A549 (cell line): ENCODE results near the gene BFSP2. TPM values are rescaled to one million over a fixed set of nuclear protein-coding genes. Genes with fewer than 3 reads are reported as not detected.
A peak's percentile ranks its signal among the peaks of the same experiment; 100 is the strongest.

Experiments used
- ATAC-seq, 2 experiments: fragments of 200-7000 bp in 1 of 2; fragments of >200 bp in 1 of 2; cut with Nextera tagmentation in 1 of 2; cut with Tn5 transposase in 1 of 2; 3 replicates each; pipeline versions ENCODE4 v1.8.0 to v1.9.1; 2018 to 2020; ENCODE audit warnings: mild to moderate bottlenecking in 1 of 2, moderate library complexity in 1 of 2
- CTCF ChIA-PET: fragments of 300-600 bp; sonication (Branson Sonifier 250); formaldehyde crosslinking; extraction: SDS; loops from one replicate; lab custom pipeline; 2021; ENCODE audit warnings: antibody characterized with exemption, inconsistent platforms; lab: Yijun Ruan, JAX
- POLR2A ChIA-PET: fragments of 350-600 bp; formaldehyde crosslinking; extraction: SDS; loops from one replicate; lab custom pipeline; 2021; ENCODE audit warnings: antibody characterized with exemption, inconsistent platforms; lab: Yijun Ruan, JAX
- DNase-seq, 2 experiments: peaks; one replicate each; pipeline versions ENCODE4 v3.0.0 to v3.0.0-alpha.2; 2011 to 2016; ENCODE audit warnings: low read depth in 1 of 2, low spot score in 1 of 2
- FAIRE-seq: peaks from 2 replicates; lab custom pipeline; 2011; peaks lifted over from hg19 to GRCh38; lab: Jason Lieb, UNC
- H3K27ac ChIP-seq, 2 experiments: fragments of >200 bp; sonication (Bioruptor Twin); formaldehyde crosslinking; 3 replicates each; pipeline ENCODE4 v1.5.1; 2016 to 2017
- H3K4me1 ChIP-seq: fragments of >200 bp; sonication (Bioruptor Twin); formaldehyde crosslinking; 3 replicates; pipeline ENCODE4 v1.6.1; 2016
- H3K4me2 ChIP-seq: fragments of >200 bp; sonication (Bioruptor Twin); formaldehyde crosslinking; 3 replicates; pipeline ENCODE4 v1.6.1; 2016
- H3K4me3 ChIP-seq: fragments of >200 bp; sonication (Bioruptor Twin); formaldehyde crosslinking; 3 replicates; pipeline ENCODE4 v1.5.1; 2016
- H3K9me3 ChIP-seq: fragments of >200 bp; sonication (Bioruptor Twin); formaldehyde crosslinking; 3 replicates; pipeline ENCODE4 v1.6.1; 2016
- ATOH8 ChIP-seq: fragments of 250-450 bp; sonication (Bioruptor Pico); IDR thresholded peaks from 2 replicates; pipeline ENCODE4 v1.5.0; 2020; ENCODE audit warnings: low read depth, mild to moderate bottlenecking, moderate library complexity
- CBX2 ChIP-seq: fragments of 200-600 bp; sonication (generic); IDR thresholded peaks from 2 replicates; pipeline ENCODE4 v1.6.1; 2016; ENCODE audit warnings: low read depth, mild to moderate bottlenecking, borderline replicate concordance
- CHD2 ChIP-seq: fragments of 150-350 bp; IDR thresholded peaks from 2 replicates; pipeline ENCODE4 v1.6.1; 2014; ENCODE audit warnings: low read length; ENCODE audit not compliant: partially characterized antibody
- CTCF ChIP-seq: fragments of >200 bp; sonication (Bioruptor Twin); formaldehyde crosslinking; IDR thresholded peaks from 3 replicates; pipeline ENCODE4 v1.5.1; 2016
- EHMT2 ChIP-seq: fragments of 200-600 bp; sonication (generic); IDR thresholded peaks from 2 replicates; pipeline ENCODE4 v1.6.1; 2016; ENCODE audit warnings: antibody characterized with exemption, low read depth, mild to moderate bottlenecking, moderate library complexity
- EP300 ChIP-seq, 2 experiments: fragments of >200 bp; sonication (Bioruptor Twin); formaldehyde crosslinking; IDR thresholded peaks; 2 replicates in 1 of 2; 3 replicates in 1 of 2; pipeline ENCODE4 v1.6.1; 2016 to 2017
- FOSB ChIP-seq: fragments of 250-450 bp; sonication (Bioruptor Pico); IDR thresholded peaks from 2 replicates; pipeline ENCODE4 v1.5.0; 2020; ENCODE audit warnings: mild to moderate bottlenecking, moderate library complexity
- HOXA7 ChIP-seq: fragments of 250-450 bp; sonication (Bioruptor Pico); IDR thresholded peaks from 2 replicates; pipeline ENCODE4 v1.5.0; 2020; ENCODE audit warnings: mild to moderate bottlenecking, moderate library complexity
- HOXB5 ChIP-seq: fragments of 250-450 bp; sonication (Bioruptor Pico); IDR thresholded peaks from 2 replicates; pipeline ENCODE4 v1.5.0; 2020; ENCODE audit warnings: mild to moderate bottlenecking, moderate library complexity
- JUN ChIP-seq, 2 experiments: fragments of >200 bp; sonication (Bioruptor Twin); formaldehyde crosslinking; IDR thresholded peaks; 2 replicates in 1 of 2; 3 replicates in 1 of 2; pipeline ENCODE4 v1.6.1; 2016 to 2017
- PHF8 ChIP-seq: fragments of 200-600 bp; sonication (generic); IDR thresholded peaks from 2 replicates; pipeline ENCODE4 v1.6.1; 2016; ENCODE audit warnings: low read depth, mild to moderate bottlenecking, antibody characterized with exemption, moderate library complexity, borderline replicate concordance
- RAD21 ChIP-seq, 2 experiments: fragments of >200 bp in 1 of 2; sonication (Bioruptor Twin) in 1 of 2; formaldehyde crosslinking in 1 of 2; IDR thresholded peaks in 1 of 2; conservative IDR thresholded peaks in 1 of 2; 2 replicates in 1 of 2; 3 replicates in 1 of 2; pipeline ENCODE4 v1.6.1; 2012 to 2018; ENCODE audit warnings: inconsistent platforms in 1 of 2
- REST ChIP-seq: fragments of 200-600 bp; sonication (generic); IDR thresholded peaks from 2 replicates; pipeline ENCODE4 v1.6.1; 2016; ENCODE audit warnings: antibody characterized with exemption, mild to moderate bottlenecking, moderate library complexity
- RFX5 ChIP-seq: fragments of 450-650 bp; IDR thresholded peaks from 2 replicates; pipeline ENCODE4 v1.7.1; 2014; ENCODE audit warnings: antibody characterized with exemption, mild to moderate bottlenecking, moderate library complexity
- RNF2 ChIP-seq: fragments of 200-600 bp; sonication (generic); IDR thresholded peaks from 2 replicates; pipeline ENCODE4 v1.6.1; 2016; ENCODE audit warnings: low read depth, mild to moderate bottlenecking, antibody characterized with exemption, moderate library complexity, borderline replicate concordance
- SMC3 ChIP-seq: fragments of >200 bp; sonication (Bioruptor Twin); formaldehyde crosslinking; IDR thresholded peaks from 3 replicates; pipeline ENCODE4 v1.6.1; 2018; ENCODE audit warnings: inconsistent platforms
- TFCP2L1 ChIP-seq: fragments of 250-450 bp; sonication (Bioruptor Pico); IDR thresholded peaks from 2 replicates; pipeline ENCODE4 v1.5.0; 2021; ENCODE audit warnings: mild to moderate bottlenecking
- ZFP36 ChIP-seq: fragments of 450-650 bp; IDR thresholded peaks from 2 replicates; pipeline ENCODE4 v1.6.1; 2014; ENCODE audit warnings: borderline replicate concordance; ENCODE audit not compliant: partially characterized antibody
- ZSCAN20 ChIP-seq: fragments of 250-450 bp; sonication (Bioruptor Pico); IDR thresholded peaks from 2 replicates; pipeline ENCODE4 v1.8.0; 2022; ENCODE audit warnings: mild to moderate bottlenecking, moderate library complexity
- WGBS: methylation state at CpG from one replicate; pipeline ENCODE4 v1.1.6; 2017; ENCODE audit errors: missing lambda C conversion rate; 5-methylcytosine and 5-hydroxymethylcytosine counted together
- polyA plus RNA-seq, 4 experiments: library from polyadenylated mRNA; depleted of rRNA in 3 of 4; stranded (reverse); fragments of >200 nt; fragmentation: RNase III in 1 of 4; extraction: RNeasy Plus Mini Kit Qiagen cat#74134 plus additional on column Dnase treatment in 1 of 4; gene quantifications; 2 replicates in 3 of 4; 3 replicates in 1 of 4; pipeline ENCODE4 v1.2.3, GENCODE V29; 2011 to 2017

BFSP2 gene
- polyA plus RNA-seq, 2 of the 4 experiments (the other 2 are of a cell fraction): 0.18 TPM; not detected in 1

- H3K9me3 ChIP-seq: peaks cover 11% of the 10 kb centered on the region; the same call in 2 of the 3 replicates
- peak; percentile 31; the same call in 1 of the 3 replicates for TF ChIP-seq CTCF
- TF ChIP-seq RAD21 (conservative IDR thresholded peaks at IDR 0.05 in 1 of 2, IDR thresholded peaks at IDR 0.05 in 1 of 2): peak; percentile 28 to 44; a peak in 4 of 5 replicates
- no peak for TF ChIP-seq RNF2
- TF ChIP-seq SMC3: peak; percentile 7; the same call in 1 of the 3 replicates
- TF ChIP-seq, all 56 proteins: peak for 3
- 0 out of 6 replicates have a peak, but pooled peaks of 1 of the 2 experiments have one; percentile 39 for ATAC-seq
- POLR2A ChIA-PET: interaction anchor here (1.2 kb wide), 1 partner anchor 85 kb away, joined by 4 read pairs; the partner anchor contains the start of gene CDV3
- H3K4me3 ChIP-seq: no peak overlapping the region
- 64% methylated on average over 1 of the region's 1 CpG for WGBS
- DNase-seq: peak; percentile 12 to 15
- CTCF ChIA-PET: interaction anchor here (0.7 to 2.4 kb wide), 8 partner anchors 9 to 146 kb away, joined by 3 to 10 read pairs (median 4); no protein-coding TSS in a partner anchor
- no peak overlapping the region for H3K27ac ChIP-seq
- no peak for FAIRE-seq
- H3K4me2 ChIP-seq: no peak overlapping the region
- no peaks in the 10 kb centered on the region for H3K4me1 ChIP-seq
These were observed 88.2 kb downstream of the BFSP2 start for GRCh38 chr3:133487920-133488540.

- ATAC-seq: peak in 1 of 2 experiments; percentile 61; a peak in 4 of 6 replicates
- Histone ChIP-seq H3K4me3 (no peak overlapping the region), H3K4me2 (no peak overlapping the region), H3K27ac (no peak overlapping the region), H3K4me1 (no peaks in the 10 kb centered on the region), H3K9me3 (peaks cover 11% of the 10 kb centered on the region; the same call in 2 of the 3 replicates)
- POLR2A ChIA-PET: interaction anchor here (1.2 kb wide), 1 partner anchor 84 kb away, joined by 4 read pairs; the partner anchor contains the start of gene CDV3
- DNase-seq: no peak
- WGBS: 77% methylated on average over 3 of the region's 3 CpGs
- FAIRE-seq: no peak
- TF ChIP-seq ATOH8 (no peak), HOXB5 (CRISPR knock-in tag) (no peak), TFCP2L1 (CRISPR knock-in tag) (no peak), CBX2 (no peak), ZSCAN20 (no peak), PHF8 (no peak), JUN (IDR thresholded peaks at IDR 0.05) (no peak), EHMT2 (no peak), CHD2 (no peak), HOXA7 (CRISPR knock-in tag) (no peak), SMC3 (no peak), ZFP36 (no peak), FOSB (CRISPR knock-in tag) (no peak), EP300 (IDR thresholded peaks at IDR 0.05) (no peak), REST (no peak), RFX5 (no peak)
- CTCF ChIA-PET: interaction anchor here (0.6 to 2.0 kb wide), 9 partner anchors 9 to 146 kb away, joined by 3 to 10 read pairs (median 4); no protein-coding TSS in a partner anchor
These were observed 89.0 kb downstream of the BFSP2 start for GRCh38 chr3:133488785-133489367.
